Measurements from ENCODE around the gene PTPRN2.
"Not testable (repeated sequence)": the region's sequence is repeated elsewhere in the genome, so short reads cannot be mapped to it uniquely, and the experiment has no call there.

PTPRN2 gene

DNA sequence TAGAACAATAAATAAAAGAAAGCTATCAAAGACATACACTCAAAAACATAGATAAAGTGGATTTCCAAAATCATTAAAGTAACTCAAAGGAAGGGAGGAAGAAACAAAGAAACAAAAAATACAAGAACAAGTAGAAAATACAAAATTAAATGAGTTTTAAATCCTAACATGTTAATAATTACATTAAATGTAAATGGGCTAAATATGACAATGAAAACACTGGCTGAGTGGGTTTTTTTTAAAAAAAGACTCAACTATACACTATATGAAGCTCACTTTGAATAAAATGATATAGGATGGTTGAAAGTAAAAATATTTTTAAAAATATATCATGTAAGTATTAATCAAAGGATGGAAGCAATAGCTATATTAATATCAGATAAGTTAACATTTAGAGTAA lies 371.4 kb downstream of the PTPRN2 start:
- no peak for DNase-seq (ENCODE audit: low spot score)
- TF ChIP-seq, protein P1, sequence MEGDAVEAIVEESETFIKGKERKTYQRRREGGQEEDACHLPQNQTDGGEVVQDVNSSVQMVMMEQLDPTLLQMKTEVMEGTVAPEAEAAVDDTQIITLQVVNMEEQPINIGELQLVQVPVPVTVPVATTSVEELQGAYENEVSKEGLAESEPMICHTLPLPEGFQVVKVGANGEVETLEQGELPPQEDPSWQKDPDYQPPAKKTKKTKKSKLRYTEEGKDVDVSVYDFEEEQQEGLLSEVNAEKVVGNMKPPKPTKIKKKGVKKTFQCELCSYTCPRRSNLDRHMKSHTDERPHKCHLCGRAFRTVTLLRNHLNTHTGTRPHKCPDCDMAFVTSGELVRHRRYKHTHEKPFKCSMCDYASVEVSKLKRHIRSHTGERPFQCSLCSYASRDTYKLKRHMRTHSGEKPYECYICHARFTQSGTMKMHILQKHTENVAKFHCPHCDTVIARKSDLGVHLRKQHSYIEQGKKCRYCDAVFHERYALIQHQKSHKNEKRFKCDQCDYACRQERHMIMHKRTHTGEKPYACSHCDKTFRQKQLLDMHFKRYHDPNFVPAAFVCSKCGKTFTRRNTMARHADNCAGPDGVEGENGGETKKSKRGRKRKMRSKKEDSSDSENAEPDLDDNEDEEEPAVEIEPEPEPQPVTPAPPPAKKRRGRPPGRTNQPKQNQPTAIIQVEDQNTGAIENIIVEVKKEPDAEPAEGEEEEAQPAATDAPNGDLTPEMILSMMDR (IDR thresholded peaks at IDR 0.05; ENCODE audit: borderline replicate concordance, control extremely low read depth, extremely low read depth, insufficient read depth, missing control alignments), result no peak
- in situ Hi-C loops (cut with MboI; ENCODE audit: low sequenced_read_pairs, unreplicated experiment), result no loop called here

DNA sequence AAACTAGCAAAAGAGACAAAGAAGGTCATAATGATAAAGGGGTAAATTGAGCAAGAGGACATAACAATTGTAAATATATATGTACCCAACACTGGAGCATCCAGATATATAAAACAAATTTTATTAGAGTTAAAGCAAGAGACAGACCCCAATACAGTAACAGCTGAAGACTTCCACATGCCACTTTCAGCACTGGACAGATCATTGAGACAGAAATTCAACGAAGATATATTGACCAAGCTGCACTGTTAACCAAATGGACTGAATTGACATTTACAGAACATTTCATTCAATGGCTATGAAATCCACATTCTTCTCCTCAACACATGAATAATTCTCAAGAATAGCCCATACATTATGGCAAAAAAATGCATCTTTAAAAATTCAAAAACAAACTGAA lies 378.2 kb downstream of the PTPRN2 start:
- TF ChIP-seq, protein P1 (IDR thresholded peaks at IDR 0.05; ENCODE audit: borderline replicate concordance, control extremely low read depth, extremely low read depth, insufficient read depth, missing control alignments), result no peak
- DNase-seq (ENCODE audit: low spot score), result no peak
- in situ Hi-C loops (cut with MboI; ENCODE audit: low sequenced_read_pairs, unreplicated experiment), result no loop called here

DNA sequence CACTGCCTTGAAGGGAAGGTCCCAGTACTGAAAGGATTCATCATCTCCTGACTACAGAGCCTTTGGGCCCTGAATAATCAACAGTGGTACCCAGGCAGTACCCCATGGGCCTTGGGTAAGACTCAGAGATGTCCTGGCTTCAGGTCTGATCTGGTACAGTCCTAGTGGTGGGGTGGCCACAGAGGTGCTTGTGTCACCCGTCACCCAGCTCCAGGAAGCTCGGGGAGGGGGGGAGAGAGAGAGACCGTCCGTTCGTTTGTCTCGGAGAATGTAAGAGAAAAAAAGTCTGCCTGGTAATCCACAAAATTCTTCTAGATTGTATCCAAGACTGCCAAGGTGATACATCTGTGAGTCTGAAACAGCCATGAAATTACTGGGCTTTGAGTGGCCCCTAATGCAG lies 381.3 kb downstream of the PTPRN2 start:
- in situ Hi-C loops (cut with MboI; ENCODE audit: low sequenced_read_pairs, unreplicated experiment), result no loop called here
- TF ChIP-seq, protein P1 (IDR thresholded peaks at IDR 0.05; ENCODE audit: borderline replicate concordance, control extremely low read depth, extremely low read depth, insufficient read depth, missing control alignments), result no peak
- no peak for DNase-seq (ENCODE audit: low spot score)

DNA sequence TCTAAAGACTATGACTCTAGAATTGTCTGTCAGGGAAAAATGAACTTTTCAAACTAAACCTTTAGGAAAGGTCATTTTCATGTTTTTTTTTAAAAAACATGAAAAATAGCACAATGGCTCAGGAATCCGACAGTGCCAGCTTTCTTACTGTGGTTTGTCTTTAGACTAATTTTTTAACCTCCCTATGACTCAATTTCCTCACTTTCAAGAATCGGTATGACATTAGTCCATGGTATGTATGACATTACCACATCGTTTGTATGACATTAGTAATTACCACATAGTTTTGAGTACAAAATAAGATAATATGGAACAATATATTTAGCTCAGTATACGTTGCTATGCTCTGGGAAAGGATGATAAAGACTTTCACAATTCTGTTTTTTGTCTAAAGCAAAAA lies 383.2 kb downstream of the PTPRN2 start:
- in situ Hi-C loops (cut with MboI; ENCODE audit: low sequenced_read_pairs, unreplicated experiment), result no loop called here
- no peak for DNase-seq (ENCODE audit: low spot score)
- TF ChIP-seq, protein P1 (IDR thresholded peaks at IDR 0.05; ENCODE audit: borderline replicate concordance, control extremely low read depth, extremely low read depth, insufficient read depth, missing control alignments), result no peak

DNA sequence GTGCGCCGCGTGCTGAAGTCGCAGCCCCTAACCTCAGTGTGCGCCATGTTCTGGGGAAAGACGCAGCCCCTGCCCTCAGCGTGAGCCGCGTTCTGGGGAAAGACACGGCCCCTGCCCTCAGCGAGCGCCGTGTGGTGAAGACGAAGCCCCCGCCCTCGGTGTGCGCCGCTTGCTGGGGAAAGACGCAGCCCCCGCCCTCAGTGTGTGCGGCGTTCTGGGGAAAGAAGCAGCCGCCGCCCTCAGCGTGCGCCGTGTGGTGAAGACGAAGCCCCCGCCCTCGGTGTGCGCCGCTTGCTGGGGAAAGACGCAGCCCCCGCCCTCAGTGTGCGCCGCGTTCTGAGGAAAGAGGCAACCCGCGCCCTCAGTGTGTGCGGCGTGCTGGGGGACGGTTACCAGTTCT lies 383.7 kb downstream of the PTPRN2 start:
- DNase-seq (ENCODE audit: low spot score); in situ Hi-C loops (cut with MboI; ENCODE audit: low sequenced_read_pairs, unreplicated experiment): not testable (repeated sequence)

DNA sequence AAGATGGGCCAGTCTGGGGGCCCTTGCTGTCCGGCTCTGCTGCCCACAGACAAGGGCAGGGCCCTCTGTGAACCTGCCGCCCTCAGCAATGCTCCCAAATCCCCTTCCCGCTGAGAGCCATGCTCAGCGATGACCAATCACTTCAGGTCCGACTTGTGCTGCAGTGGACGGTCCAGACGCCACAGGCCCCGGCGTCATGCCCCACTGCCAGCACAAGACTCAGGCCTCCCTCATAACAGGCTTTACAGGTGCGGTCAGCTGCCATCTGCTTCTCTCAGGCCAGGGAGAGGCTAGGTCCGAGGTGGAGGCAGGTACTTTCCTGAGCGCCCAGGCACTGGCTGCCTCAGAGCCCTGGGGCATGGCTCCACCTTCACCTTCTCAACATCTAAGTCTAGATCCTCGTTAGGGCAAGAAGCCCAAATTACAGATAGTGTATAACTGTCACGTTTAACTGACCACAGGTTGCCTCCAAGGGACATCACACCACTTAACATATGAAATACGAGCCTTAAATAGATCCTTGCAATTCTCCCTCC lies 393.2 kb downstream of the PTPRN2 start:
- in situ Hi-C loops (cut with MboI; ENCODE audit: low sequenced_read_pairs, unreplicated experiment), result loop anchor here (25.0 kb wide), 1 partner anchor 93 kb away; no protein-coding TSS in a partner anchor
- TF ChIP-seq, protein P1 (IDR thresholded peaks at IDR 0.05; ENCODE audit: borderline replicate concordance, control extremely low read depth, extremely low read depth, insufficient read depth, missing control alignments), result no peak
- DNase-seq (ENCODE audit: low spot score), result no peak

DNA sequence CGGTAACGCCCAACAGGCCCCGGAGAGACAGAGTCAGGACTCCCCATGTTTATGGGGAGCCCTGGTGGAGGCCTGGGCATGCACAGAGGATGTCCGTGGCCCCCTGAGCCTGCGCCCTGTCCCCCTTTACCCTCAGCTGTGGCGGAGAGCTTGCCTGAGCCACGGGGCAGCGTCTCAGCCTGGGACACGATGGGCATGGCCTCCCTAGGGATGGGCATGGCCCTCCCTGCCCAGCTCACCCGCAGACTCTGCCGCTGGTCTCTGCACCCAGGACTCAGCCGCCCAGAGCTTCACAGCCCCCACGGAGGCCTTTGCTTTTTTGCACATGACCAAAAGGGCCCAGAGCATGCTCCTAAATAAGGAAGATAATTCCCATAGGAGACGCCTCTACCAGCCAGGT lies 394.2 kb downstream of the PTPRN2 start:
- DNase-seq (ENCODE audit: low spot score), result no peak
- in situ Hi-C loops (cut with MboI; ENCODE audit: low sequenced_read_pairs, unreplicated experiment), result loop anchor here (25.0 kb wide), 1 partner anchor 94 kb away; no protein-coding TSS in a partner anchor
- TF ChIP-seq, protein P1 (IDR thresholded peaks at IDR 0.05; ENCODE audit: borderline replicate concordance, control extremely low read depth, extremely low read depth, insufficient read depth, missing control alignments), result no peak
